ENCODE measurements around the gene CYBRD1. TPM values are rescaled to one million over a fixed set of nuclear protein-coding genes. Genes with fewer than 3 reads are reported as not detected.

Gene CYBRD1
- total RNA-seq, 1 donor from 2014 or later: 0.33 TPM

DNA sequence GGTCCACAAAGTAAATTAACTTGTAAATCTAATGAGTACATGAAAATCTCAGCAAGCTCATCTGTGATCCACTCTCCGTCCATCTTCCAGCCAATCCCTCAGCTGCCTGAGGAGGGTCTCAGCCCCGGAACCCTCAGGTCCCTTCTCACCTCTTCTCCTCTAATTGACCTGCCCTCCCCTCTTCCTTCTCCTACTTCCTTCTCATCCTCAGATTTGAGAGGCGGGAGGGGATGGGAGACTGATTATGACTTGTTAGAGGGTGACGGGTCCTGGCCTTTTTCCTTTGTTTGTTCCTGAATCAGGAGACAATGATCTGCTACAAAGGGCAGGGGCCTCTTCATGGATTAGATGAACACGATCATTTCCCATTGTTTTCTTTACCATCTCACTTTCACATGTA is 80.1 kb downstream of the CYBRD1 start:
- Mint-ChIP-seq H3K4me3 (no peak overlapping the region), H3K9me3 (no peaks in the 10 kb centered on the region), H3K4me1 (peaks cover 3% of the 10 kb centered on the region), H3K27ac (no peak overlapping the region), H3K27me3 (peaks cover 14% of the 10 kb centered on the region), H3K36me3 (ENCODE audit: low read depth) (no peaks in the 10 kb centered on the region)
- ATAC-seq (ENCODE audit: low read depth): no peak
- intact Hi-C loops (cut with micrococcal nuclease): no loop called here
- no peak for DNase-seq
- CTCF ChIA-PET: interaction anchor here (1.2 kb wide), 1 partner anchor 10 kb away, joined by 3 read pairs; no protein-coding TSS in a partner anchor
- TF ChIP-seq, protein P1, sequence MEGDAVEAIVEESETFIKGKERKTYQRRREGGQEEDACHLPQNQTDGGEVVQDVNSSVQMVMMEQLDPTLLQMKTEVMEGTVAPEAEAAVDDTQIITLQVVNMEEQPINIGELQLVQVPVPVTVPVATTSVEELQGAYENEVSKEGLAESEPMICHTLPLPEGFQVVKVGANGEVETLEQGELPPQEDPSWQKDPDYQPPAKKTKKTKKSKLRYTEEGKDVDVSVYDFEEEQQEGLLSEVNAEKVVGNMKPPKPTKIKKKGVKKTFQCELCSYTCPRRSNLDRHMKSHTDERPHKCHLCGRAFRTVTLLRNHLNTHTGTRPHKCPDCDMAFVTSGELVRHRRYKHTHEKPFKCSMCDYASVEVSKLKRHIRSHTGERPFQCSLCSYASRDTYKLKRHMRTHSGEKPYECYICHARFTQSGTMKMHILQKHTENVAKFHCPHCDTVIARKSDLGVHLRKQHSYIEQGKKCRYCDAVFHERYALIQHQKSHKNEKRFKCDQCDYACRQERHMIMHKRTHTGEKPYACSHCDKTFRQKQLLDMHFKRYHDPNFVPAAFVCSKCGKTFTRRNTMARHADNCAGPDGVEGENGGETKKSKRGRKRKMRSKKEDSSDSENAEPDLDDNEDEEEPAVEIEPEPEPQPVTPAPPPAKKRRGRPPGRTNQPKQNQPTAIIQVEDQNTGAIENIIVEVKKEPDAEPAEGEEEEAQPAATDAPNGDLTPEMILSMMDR (IDR thresholded peaks at IDR 0.05): no peak
- POLR2A ChIA-PET: no interaction called here

Other genes with a start within 250 kb of the CYBRD1 start
- 16.5 and 22.9 TPM in 2 replicates for gene METTL8, start 88.5 kb upstream of the CYBRD1 start, total RNA-seq
- 23.1 and 23.5 TPM in 2 replicates for gene DCAF17, start 88.2 kb upstream of the CYBRD1 start, total RNA-seq
- gene DYNC1I2, start 165.0 kb downstream of the CYBRD1 start, total RNA-seq: 52.0 and 54.6 TPM in 2 replicates